Hepatocyte (in vitro differentiated cells): ENCODE measurements around the gene BLVRB.

ENCODE experiments used
- EZH2 ChIP-seq: fragments of 200-600 bp; sonication (generic); IDR thresholded peaks from 2 replicates; pipeline ENCODE4 v1.6.1; 2016; ENCODE audit warnings: antibody characterized with exemption, mild to moderate bottlenecking, borderline replicate concordance
- EZH2phosphoT487 ChIP-seq: fragments of 200-600 bp; sonication (generic); IDR thresholded peaks from one replicate; pipeline ENCODE4 v1.6.1; 2018; ENCODE audit warnings: antibody characterized with exemption, mild to moderate bottlenecking, low read depth, moderate library complexity; ENCODE audit not compliant: unreplicated experiment, severe bottlenecking
- TF ChIP-seq, protein P1 (sequence below): fragments of 200-600 bp; sonication (generic); IDR thresholded peaks from 2 replicates; pipeline ENCODE4 v1.5.1; 2016; ENCODE audit warnings: antibody characterized with exemption, mild to moderate bottlenecking; ENCODE audit not compliant: poor library complexity

DNA sequence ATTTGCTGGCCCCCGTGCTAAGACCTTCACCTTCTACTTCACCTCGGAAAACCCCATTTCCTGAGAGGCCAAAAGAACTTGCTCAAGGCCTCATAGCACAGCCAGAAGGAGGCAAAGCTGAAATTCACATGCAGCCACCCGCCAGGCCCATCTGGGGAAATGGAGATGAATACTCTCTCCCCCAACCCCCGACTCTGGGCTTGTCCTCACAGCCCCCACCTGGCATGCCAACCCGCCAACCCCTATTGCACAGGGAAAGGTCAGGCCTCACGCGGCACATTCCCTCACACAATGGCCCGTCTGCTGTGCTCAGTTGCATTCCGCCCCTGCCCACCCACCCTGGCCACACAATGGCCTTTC lies 55.5 kb downstream of the BLVRB start:
- TF ChIP-seq, protein P1, sequence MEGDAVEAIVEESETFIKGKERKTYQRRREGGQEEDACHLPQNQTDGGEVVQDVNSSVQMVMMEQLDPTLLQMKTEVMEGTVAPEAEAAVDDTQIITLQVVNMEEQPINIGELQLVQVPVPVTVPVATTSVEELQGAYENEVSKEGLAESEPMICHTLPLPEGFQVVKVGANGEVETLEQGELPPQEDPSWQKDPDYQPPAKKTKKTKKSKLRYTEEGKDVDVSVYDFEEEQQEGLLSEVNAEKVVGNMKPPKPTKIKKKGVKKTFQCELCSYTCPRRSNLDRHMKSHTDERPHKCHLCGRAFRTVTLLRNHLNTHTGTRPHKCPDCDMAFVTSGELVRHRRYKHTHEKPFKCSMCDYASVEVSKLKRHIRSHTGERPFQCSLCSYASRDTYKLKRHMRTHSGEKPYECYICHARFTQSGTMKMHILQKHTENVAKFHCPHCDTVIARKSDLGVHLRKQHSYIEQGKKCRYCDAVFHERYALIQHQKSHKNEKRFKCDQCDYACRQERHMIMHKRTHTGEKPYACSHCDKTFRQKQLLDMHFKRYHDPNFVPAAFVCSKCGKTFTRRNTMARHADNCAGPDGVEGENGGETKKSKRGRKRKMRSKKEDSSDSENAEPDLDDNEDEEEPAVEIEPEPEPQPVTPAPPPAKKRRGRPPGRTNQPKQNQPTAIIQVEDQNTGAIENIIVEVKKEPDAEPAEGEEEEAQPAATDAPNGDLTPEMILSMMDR: no peak
- TF ChIP-seq EZH2 (no peak), EZH2phosphoT487 (no peak)
